ENCODE measurements around the gene PPP1R14C.
"Not testable (repeated sequence)": the region's sequence is repeated elsewhere in the genome, so short reads cannot be mapped to it uniquely, and the experiment has no call there.

The PPP1R14C gene

GRCh38 chr6:150184850-150185731 is 42.2 kb downstream of the PPP1R14C start:
- no peak for TF ChIP-seq CTCF (IDR thresholded peaks at IDR 0.05)
- Histone ChIP-seq H3K27me3 (ENCODE audit: control insufficient read depth, insufficient read depth, low read length) (no peaks in the 10 kb centered on the region), H3K27ac (no peak overlapping the region), H3K4me1 (no peaks in the 10 kb centered on the region), H3K36me3 (ENCODE audit: control insufficient read depth, insufficient read depth, low read length) (no peaks in the 10 kb centered on the region), H2AFZ (no peak overlapping the region), H3K9me3 (ENCODE audit: control insufficient read depth, low read length) (no peaks in the 10 kb centered on the region), H3K4me2 (ENCODE audit: low read length) (no peak overlapping the region), H3K9ac (no peak overlapping the region), H3K4me3 (ENCODE audit: low read depth, low read length) (no peak overlapping the region), H3K79me2 (no peaks in the 10 kb centered on the region)

- Histone ChIP-seq H2AFZ (no peak overlapping the region), H3K9ac (no peak overlapping the region), H3K27ac (no peak overlapping the region), H3K4me3 (ENCODE audit: low read depth, low read length) (no peak overlapping the region), H3K9me3 (ENCODE audit: control insufficient read depth, low read length) (no peaks in the 10 kb centered on the region), H3K36me3 (ENCODE audit: control insufficient read depth, insufficient read depth, low read length) (no peaks in the 10 kb centered on the region), H3K27me3 (ENCODE audit: control insufficient read depth, insufficient read depth, low read length) (no peaks in the 10 kb centered on the region), H3K4me2 (ENCODE audit: low read length) (no peak overlapping the region), H3K4me1 (no peaks in the 10 kb centered on the region), H3K79me2 (no peaks in the 10 kb centered on the region)
- no peak for TF ChIP-seq CTCF (IDR thresholded peaks at IDR 0.05)
Observed at GRCh38 chr6:150185732-150186117, 42.9 kb downstream of the PPP1R14C start.

- H3K9me3 ChIP-seq (ENCODE audit: control insufficient read depth, low read length) = no peaks in the 10 kb centered on the region
- H2AFZ ChIP-seq = no peak overlapping the region
- no peaks in the 10 kb centered on the region for H3K27me3 ChIP-seq (ENCODE audit: control insufficient read depth, insufficient read depth, low read length)
- no peaks in the 10 kb centered on the region for H3K79me2 ChIP-seq
- H3K4me3 ChIP-seq (ENCODE audit: low read depth, low read length) = no peak overlapping the region
- no peaks in the 10 kb centered on the region for H3K36me3 ChIP-seq (ENCODE audit: control insufficient read depth, insufficient read depth, low read length)
- no peak overlapping the region for H3K4me2 ChIP-seq (ENCODE audit: low read length)
- H3K9ac ChIP-seq = no peak overlapping the region
- H3K27ac ChIP-seq = no peak overlapping the region
- TF ChIP-seq CTCF (IDR thresholded peaks at IDR 0.05) = no peak
- H3K4me1 ChIP-seq = no peaks in the 10 kb centered on the region
Observed at GRCh38 chr6:150186129-150186898, 43.5 kb downstream of the PPP1R14C start.

- not testable (repeated sequence) for H3K4me3 ChIP-seq (ENCODE audit: low read depth, low read length); H3K27me3 ChIP-seq (ENCODE audit: control insufficient read depth, insufficient read depth, low read length); H3K9me3 ChIP-seq (ENCODE audit: control insufficient read depth, low read length); H3K9ac ChIP-seq; H2AFZ ChIP-seq; H3K79me2 ChIP-seq; H3K27ac ChIP-seq; H3K4me1 ChIP-seq; H3K4me2 ChIP-seq (ENCODE audit: low read length); H3K36me3 ChIP-seq (ENCODE audit: control insufficient read depth, insufficient read depth, low read length)
Observed at GRCh38 chr6:150187433-150187832, 44.6 kb downstream of the PPP1R14C start.

- H3K36me3 ChIP-seq (ENCODE audit: control insufficient read depth, insufficient read depth, low read length) = no peaks in the 10 kb centered on the region
- no peak for TF ChIP-seq CTCF (IDR thresholded peaks at IDR 0.05)
Observed at GRCh38 chr6:150189122-150189521, 46.3 kb downstream of the PPP1R14C start.

More at GRCh38 chr6:150189122-150189521, 46.3 kb downstream of the PPP1R14C start:
- Histone ChIP-seq H3K27me3 (ENCODE audit: control insufficient read depth, insufficient read depth, low read length) (no peaks in the 10 kb centered on the region), H3K4me1 (no peaks in the 10 kb centered on the region), H3K9ac (no peak overlapping the region), H3K27ac (no peak overlapping the region), H3K4me3 (ENCODE audit: low read depth, low read length) (no peak overlapping the region), H2AFZ (no peak overlapping the region), H3K79me2 (no peaks in the 10 kb centered on the region), H3K4me2 (ENCODE audit: low read length) (no peak overlapping the region), H3K9me3 (ENCODE audit: control insufficient read depth, low read length) (no peaks in the 10 kb centered on the region)

Measured in parathyroid adenoma (tissue), 2 donors.